Measurements from ENCODE around the gene OXA1L.

OXA1L gene

GRCh38 chr14:22767323-22767589 lies 768 bp downstream of the OXA1L start:
- H3K4me3 ChIP-seq (ENCODE audit: low read depth, low read length) = peak overlapping the region; percentile 90
- no peak for TF ChIP-seq CTCF (IDR thresholded peaks at IDR 0.05; ENCODE audit: control insufficient read depth, extremely low read depth, insufficient read depth)
- no peak for DNase-seq (ENCODE audit: low read depth)

GRCh38 chr14:22768947-22769346 lies 2.5 kb downstream of the OXA1L start:
- H3K4me3 ChIP-seq (ENCODE audit: low read depth, low read length) = no peak overlapping the region
- TF ChIP-seq CTCF (IDR thresholded peaks at IDR 0.05; ENCODE audit: control insufficient read depth, extremely low read depth, insufficient read depth) = no peak
- no peak for DNase-seq (ENCODE audit: low read depth)

GRCh38 chr14:22769369-22769768 lies 2.9 kb downstream of the OXA1L start:
- no peak overlapping the region for H3K4me3 ChIP-seq (ENCODE audit: low read depth, low read length)
- TF ChIP-seq CTCF (IDR thresholded peaks at IDR 0.05; ENCODE audit: control insufficient read depth, extremely low read depth, insufficient read depth) = no peak

GRCh38 chr14:22770481-22771187 lies 4.1 kb downstream of the OXA1L start:
- H3K4me3 ChIP-seq (ENCODE audit: low read depth, low read length) = no peak overlapping the region
- no peak for DNase-seq (ENCODE audit: low read depth)
- TF ChIP-seq CTCF (IDR thresholded peaks at IDR 0.05; ENCODE audit: control insufficient read depth, extremely low read depth, insufficient read depth) = no peak

More at GRCh38 chr14:22769369-22769768, 2.9 kb downstream of the OXA1L start:
- DNase-seq (ENCODE audit: low read depth) = no peak

- no peak for DNase-seq (ENCODE audit: low read depth)
- no peak for TF ChIP-seq CTCF (IDR thresholded peaks at IDR 0.05; ENCODE audit: control insufficient read depth, extremely low read depth, insufficient read depth)
- no peak overlapping the region for H3K4me3 ChIP-seq (ENCODE audit: low read depth, low read length)
These were observed 6.2 kb downstream of the OXA1L start for GRCh38 chr14:22772725-22773124.

GRCh38 chr14:22773162-22774010 lies 6.9 kb downstream of the OXA1L start:
- no peak for DNase-seq (ENCODE audit: low read depth)
- no peak overlapping the region for H3K4me3 ChIP-seq (ENCODE audit: low read depth, low read length)
- no peak for TF ChIP-seq CTCF (IDR thresholded peaks at IDR 0.05; ENCODE audit: control insufficient read depth, extremely low read depth, insufficient read depth)

All from LNCaP clone FGC (cell line).